Right ventricle myocardium inferior (tissue), 1 donor: ENCODE data around the gene PDXK. TPM values are rescaled to one million over a fixed set of nuclear protein-coding genes. Genes with fewer than 3 reads are reported as not detected.

ENCODE experiments used
- ATAC-seq: fragments of 200-7000 bp; cut with Tn5 transposase; one replicate; pipeline ENCODE4 v1.9.1; 2020; ENCODE audit warnings: mild to moderate bottlenecking, moderate library complexity
- DNase-seq: peaks from one replicate; pipeline ENCODE4 v3.0.0; 2021; ENCODE audit errors: missing footprints
- intact Hi-C: fragments of 100-400 bp; cut with DNase I; formaldehyde crosslinking; loops from one replicate; pipeline ENCODE4 v1.11.0; 2022
- total RNA-seq: library from RNA; stranded (reverse); fragmentation: NEBNext Ultra II Directional; extraction: Animal tissue kit (Norgen Biotek cat#: 25700); gene quantifications from one replicate; pipeline ENCODE4 v1.2.1, GENCODE V29; 2021
- donor health status: DM: no; HTN: yes; CAD: no; lungs with severe emphysema.

PDXK gene
- total RNA-seq, 1 donor from 2014 or later = 105 TPM

DNA sequence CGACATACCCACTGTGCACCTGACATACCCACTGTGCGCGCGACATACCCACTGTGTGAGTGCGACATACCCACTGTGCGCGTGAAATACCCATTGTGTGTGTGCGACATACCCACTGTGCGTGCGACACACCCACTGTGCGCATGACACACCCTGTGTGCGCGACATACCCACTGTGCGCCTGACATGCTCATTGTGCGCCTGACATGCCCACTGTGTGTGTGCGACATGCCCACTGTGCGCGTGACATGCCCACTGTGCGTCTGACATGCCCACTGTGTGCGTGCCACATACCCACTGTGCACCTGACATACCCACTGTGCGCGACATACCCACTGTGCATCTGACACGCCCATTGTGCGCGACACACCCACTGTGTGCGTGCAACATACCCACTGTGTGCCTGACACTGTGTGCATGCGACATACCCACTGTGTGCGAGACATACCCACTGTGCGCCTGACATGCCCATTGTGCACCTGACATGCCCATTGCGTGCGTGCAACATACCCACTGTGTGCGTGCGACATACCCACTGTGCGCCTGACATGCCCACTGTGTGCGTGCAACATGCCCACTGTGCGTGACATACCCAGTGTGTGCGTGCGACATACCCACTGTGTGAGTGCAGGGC lies 68.0 kb downstream of the PDXK start:
- DNase-seq (peak; percentile 53), ATAC-seq (no peak)
- intact Hi-C loops = loop anchor here (10.0 kb wide), 1 partner anchor 102 kb away; no protein-coding TSS in a partner anchor

DNA sequence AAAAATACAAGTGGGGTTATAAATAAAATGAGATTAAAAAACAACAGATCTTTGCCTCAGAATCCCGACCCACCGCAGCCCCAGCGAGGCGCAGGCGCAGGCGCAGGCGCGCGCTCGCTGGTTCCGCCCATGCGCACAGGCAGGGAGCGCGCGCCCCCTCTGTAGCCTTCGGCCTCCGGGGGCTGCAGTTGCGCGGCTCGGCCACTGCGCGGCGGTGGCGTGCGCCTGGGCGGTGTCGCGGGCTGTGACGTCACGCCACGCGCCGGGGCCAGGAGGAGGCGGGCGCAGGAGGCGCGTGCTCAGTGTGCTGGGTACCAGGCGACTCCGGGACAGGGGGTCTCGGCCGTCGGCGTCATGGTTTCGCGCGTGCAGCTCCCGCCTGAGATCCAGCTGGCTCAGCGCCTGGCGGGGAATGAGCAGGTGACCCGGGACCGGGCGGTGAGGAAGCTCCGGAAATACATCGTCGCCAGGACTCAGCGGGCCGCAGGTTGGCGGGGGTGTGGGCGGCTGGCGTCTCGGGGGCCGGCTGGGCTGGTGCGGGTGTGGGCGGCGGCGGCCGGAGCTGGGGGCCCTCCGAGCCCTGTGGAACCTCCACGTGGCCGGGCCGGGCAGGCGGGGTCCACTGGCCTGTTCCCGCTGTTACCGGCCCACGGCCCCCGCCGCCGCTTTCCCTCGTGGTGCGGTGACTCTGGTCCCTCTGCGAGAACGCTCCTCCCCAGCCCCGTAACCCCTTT lies 70.5 kb downstream of the PDXK start, which contains the start of gene RRP1:
Gene RRP1, plus strand, starts transcription at position 302 of the 734 bp plus-strand sequence. Its CDS starts 53 bp downstream, at position 355.
- DNase-seq = peak; percentile 97
- peak; percentile 98 for ATAC-seq
- intact Hi-C loops = loop anchor here (10.0 kb wide), 1 partner anchor 105 kb away; no protein-coding TSS in a partner anchor

DNA sequence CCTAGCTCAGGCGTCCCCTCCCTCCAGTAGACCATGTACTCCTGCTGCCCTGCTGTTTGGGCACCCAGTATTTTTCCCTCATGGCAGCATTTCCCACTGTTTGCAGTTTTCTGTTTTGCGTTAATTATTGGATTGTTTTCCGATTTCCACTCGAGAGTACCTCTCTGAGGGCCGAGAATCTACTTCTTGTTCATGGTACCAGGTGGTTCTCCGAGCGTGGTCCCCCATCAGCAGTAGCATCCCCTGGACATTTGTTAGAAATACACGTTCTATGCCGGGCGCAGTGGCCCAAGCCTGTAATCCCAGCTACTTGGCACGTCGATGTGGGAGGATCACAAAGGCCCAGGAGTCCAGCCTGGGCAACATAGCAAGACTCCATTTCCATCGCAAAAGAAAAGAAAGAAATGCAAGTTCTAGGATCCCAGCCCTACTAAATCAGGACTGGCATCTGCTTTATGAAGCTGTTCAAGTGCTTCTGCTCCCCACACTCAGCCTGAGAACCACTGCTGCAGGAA lies 71.1 kb downstream of the PDXK start:
- intact Hi-C loops = no loop called here
- ATAC-seq = no peak
- peak; percentile 26 for DNase-seq

DNA sequence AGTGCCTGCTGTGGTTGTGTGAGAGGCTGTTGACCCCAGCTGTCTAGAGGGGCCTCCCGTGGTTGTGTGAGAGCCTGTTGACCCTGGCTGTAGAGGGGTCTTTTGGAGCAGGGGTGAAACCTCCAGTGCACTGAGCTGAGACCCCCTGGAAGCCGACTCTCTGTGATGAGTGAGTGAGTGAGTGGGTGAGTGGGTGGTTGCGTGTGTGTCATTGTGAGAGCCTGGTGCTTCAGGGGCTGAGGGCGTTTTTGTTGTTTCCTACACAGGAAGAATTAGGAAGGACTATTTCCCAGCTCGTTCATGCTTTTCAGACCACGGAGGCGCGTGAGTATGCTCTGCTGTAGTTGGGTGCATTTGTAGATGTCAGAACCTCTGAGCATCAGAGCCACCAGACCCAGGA lies 73.5 kb downstream of the PDXK start:
- intact Hi-C loops = no loop called here
- DNase-seq (peak; percentile 45), ATAC-seq (no peak)

DNA sequence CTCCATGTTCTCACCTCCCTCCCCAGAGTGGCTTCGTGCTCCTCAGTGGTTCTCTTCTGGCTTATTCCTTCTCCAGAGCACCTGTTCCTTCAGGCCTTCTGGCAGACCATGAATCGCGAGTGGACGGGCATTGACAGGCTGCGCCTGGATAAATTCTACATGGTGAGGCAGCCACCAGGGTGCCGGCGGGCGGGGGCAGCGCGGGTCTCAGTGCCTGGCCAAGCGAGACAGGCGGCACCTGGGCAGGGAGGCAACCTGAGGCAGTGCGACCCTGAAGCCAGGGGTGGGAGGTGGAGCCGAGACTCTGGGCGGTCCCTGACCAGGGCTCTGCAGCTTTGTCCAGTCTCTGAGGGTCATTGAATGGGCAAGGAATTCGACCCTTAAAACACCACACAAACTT lies 74.3 kb downstream of the PDXK start:
- DNase-seq = peak; percentile 50
- ATAC-seq = no peak
- intact Hi-C loops = no loop called here

DNA sequence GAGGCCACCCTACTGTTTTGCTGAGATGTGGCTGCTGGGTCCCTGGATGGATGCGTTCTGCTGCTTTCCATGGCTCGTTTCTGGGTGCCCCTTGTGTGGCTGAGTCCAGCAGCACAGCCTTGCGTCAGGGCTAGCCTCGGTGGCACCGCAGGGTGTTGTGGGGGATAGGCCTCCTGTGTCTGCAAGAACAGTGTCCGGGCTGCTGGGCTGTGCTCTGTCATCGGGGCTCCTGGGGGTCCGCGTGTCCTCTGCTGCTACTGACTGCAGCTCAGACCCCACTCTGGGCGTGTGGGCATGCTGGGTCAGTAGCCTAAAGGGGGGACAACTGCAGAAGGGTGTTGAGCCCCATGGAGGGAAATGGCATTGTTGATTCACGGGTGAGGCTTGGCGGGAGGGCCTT lies 75.4 kb downstream of the PDXK start:
- intact Hi-C loops = no loop called here
- ATAC-seq (no peak), DNase-seq (peak; percentile 44)

DNA sequence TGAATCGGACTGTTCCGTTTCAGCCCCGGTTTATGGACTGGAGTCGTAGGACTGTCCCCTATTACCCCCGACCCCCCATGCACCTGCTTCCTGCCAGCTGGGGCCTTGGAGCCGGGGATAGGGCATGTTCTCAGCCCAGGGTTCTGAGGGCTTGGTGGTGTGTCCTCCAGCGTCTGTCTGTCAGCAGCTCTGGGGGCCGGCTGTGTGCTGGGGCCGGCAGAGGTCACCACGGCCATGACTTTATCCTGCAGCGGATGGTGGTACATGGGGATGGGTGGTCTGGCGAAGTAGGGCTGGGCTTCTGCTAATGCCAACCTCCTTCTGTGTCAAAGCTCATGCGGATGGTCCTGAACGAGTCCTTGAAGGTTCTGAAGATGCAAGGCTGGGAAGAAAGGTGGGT lies 75.9 kb downstream of the PDXK start:
- intact Hi-C loops = no loop called here
- peak; percentile 30 for DNase-seq
- no peak for ATAC-seq

DNA sequence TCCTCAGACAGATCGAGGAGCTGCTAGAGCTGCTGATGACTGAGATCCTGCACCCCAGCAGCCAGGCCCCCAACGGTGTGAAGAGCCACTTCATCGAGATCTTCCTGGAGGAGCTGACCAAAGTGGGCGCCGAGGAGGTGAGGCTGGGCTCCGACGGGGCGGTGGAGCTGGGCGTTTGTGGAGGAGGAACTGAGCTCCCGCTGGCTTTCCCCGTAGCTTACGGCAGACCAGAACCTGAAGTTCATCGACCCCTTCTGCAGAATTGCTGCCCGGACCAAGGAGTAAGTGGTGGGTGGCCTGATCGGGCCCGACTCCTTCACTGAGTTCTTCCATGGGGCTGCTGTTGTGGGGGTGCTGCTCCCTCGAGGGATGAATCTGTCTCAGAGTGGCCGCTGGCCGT lies 78.5 kb downstream of the PDXK start:
- DNase-seq (peak; percentile 49), ATAC-seq (no peak)
- intact Hi-C loops = no loop called here

DNA sequence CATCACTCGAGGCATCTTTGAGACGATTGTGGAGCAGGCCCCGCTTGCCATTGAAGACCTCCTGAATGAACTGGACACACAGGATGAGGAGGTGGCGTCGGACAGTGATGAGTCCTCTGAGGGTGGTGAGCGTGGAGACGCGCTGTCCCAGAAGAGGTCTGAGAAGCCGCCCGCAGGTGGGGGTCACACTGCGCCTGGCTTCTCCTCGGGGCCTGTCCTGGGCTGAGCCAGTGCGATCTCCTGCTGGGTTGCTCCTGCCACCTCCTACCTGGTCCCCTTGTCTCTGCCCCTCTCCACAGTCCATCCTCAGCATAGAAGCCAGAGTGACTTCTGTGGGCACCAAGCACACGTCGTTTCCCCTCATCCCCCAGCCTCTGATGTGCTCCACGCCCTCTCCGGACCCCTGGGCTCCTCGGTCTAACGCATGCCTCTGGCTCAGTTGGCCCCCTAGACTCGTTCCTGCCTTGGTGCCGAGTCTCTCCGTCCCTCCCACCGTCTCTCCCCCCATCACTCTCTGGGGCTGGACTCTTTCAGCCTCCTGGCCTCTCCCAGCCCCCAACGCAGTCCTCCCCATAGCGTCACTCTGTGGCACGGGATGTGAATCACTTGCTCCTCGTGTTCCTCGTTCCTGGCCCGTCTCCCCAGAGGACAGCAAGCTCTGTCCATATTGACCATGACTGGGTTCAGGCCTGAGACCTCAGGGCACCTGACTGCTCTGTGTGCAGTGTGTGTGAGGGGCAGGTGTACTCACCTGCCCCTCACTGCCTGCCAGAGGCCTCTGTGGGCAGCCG lies 79.2 kb downstream of the PDXK start:
- intact Hi-C loops = no loop called here
- DNase-seq = peak; percentile 14
- ATAC-seq = no peak

DNA sequence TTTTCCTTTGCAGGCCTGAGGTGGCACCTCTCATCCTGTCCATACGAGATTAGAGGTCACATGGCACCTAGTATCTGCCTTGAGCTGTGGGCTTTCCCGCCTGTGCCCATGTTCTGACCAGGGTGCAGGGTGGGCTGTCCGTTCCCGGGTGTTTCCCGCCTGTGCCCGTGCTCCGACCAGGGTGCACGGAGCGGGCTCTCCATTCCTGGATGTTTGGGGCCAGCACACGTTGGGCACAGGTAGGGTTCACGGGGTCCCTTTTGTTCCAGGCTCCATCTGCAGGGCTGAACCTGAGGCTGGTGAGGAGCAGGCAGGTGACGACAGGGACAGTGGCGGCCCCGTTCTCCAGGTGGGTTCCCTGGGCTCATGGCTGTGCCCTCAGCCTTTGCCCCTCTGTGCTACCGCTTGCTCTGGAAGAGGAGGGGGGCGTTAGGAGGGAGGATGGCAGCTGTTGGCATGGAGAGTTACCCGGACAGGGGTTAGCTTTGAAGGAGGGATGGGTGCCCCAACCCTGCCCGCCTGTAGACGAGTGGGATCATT lies 80.4 kb downstream of the PDXK start:
- peak; percentile 11 for DNase-seq
- intact Hi-C loops = no loop called here

DNA sequence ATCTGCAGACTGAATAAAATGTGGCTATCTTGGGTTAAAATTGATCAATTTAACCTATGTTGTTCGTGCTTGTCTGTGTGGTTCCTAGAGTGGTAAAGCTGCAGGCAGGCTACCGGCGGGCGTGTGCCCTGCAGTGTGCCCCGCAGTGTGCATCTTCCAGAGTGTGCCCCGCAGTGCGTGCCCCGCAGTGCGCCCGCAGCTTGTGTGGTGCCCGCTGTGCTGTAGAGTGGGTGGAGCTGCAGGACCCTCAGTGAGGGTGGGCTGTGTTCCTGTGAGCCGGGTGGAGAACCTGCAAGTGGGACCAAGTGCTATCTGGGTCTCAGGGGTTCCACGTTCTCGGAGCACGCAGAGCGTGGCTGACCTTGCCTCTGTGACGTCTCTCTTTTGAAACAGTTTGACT lies 81.2 kb downstream of the PDXK start:
- intact Hi-C loops = no loop called here
- peak; percentile 23 for DNase-seq
- ATAC-seq = no peak

More for the DNA sequence above, 80.4 kb downstream of the PDXK start:
- ATAC-seq = no peak

DNA sequence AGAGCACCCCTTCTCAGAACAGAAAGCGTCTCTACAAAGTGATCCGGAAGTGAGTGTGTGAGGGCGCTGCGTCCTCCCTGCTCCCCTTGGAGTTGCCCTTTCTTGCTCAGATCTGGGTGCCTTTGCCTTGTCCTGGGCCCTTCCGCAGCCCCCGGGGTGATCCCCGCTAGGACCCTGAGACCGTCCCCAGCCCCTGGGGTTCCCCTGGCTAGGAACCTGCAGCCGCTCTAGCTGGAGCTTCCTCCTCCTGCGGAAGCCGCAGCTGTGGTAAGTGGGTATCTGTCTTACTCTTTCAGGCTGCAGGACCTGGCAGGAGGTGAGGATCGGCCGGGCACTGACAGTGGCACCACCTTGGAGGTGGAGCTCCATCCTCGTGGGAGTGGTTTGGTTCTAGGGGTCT lies 81.6 kb downstream of the PDXK start:
- intact Hi-C loops = no loop called here
- ATAC-seq (no peak), DNase-seq (peak; percentile 28)

DNA sequence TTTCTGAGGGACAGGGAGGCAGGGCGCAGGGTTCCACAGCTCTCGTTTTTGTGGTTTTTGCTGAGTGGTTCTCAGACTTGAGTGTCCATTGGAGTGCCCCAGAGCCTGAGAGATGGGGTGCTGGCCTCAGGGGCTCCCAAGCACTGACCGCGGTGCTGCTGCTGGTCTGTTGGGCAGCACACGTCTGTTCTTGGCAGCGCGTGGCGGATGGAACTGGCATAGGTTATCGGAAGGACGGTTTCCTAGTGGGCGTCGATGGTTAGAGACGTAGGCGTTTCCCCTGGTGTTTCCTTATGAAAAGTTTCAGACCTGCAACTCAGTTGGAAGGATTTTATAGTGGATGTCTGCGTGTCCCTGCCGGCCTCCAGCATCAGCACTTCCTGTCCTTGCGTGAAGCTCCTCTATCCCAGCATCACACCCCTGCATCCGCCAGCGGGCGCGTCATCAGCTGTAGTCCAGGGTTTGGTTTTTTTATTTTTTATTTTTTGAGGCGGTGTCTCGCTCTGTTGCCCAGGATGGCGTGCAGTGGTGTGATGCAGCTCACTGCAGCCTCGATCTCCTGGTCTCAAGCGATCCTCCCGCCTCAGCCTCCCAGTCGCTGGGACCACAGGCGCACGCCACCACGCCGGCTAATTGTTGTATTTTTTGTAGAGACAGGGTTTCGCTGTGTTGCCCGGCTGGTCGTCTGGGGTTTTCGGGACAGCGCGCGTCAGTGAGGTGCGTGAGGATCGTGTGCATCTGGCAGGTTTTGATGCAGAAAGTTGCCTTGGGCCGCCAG lies 82.3 kb downstream of the PDXK start:
- intact Hi-C loops = no loop called here
- DNase-seq = peak; percentile 43
- ATAC-seq = no peak

DNA sequence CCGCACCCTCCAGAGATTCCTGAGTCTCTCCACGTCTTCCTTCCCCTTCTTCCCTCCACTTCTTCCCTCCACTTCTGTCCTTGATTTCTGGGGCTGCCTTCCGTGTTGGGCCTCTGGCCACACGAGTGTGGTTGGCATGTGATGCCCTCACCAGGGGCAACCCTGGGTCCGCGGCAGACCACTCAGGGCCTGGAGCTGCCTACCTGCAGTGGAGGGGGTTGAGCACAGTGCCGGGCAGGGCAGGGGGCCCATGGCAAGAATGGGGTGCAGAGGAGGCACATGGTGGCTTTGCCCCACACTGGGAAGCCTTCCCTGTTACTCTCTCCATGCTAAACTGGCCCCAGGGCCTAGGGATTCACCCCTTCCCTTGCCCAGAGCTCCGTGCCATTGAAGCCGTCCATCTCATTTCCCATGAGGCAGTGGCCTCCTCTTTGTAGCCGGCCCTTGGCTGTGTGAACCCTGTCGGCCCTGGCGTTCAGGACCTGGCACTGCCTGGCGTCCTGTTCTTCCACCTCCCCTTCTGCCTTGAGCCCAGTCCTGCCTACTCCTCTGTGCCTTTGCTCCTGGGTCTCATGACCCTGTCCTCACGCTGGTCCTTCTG lies 83.9 kb downstream of the PDXK start:
- intact Hi-C loops = no loop called here
- peak; percentile 61 for DNase-seq

DNA sequence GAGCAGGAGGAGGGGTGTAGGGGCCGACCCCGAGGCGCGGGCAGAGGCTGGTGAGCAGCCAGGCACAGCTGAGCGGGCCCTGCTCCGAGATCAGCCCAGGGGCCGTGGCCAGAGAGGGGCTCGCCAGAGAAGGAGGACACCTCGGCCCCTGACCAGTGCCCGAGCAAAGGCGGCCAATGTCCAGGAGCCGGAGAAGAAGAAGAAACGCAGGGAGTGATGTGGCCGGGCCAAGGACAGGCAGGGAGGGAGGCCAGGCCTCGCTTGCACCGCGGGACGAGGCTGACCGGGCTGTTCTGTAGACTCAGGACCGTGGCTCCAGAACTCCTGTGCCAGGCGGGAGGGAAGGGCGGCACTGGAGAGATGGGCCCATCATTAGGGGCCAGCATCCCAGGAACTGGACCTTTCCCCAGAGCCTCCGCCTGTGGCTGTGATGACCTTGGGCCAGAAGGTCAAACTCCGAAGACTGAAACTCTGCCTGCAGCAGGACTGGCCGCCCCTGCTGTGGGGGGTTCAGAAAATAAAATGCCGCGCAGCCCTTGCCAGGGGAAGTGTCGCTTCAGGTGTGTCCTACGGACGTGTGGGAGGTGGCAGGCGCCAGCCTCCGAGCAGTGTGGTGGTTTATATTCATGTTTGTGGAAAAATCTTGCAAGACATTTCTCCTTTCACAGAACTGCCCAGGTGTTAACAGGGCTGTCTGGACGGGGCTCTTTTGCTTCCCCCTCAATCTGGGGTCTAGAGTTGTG lies 84.8 kb downstream of the PDXK start:
- intact Hi-C loops = no loop called here
- no peak for ATAC-seq

More for the DNA sequence above, 83.9 kb downstream of the PDXK start:
- no peak for ATAC-seq

DNA sequence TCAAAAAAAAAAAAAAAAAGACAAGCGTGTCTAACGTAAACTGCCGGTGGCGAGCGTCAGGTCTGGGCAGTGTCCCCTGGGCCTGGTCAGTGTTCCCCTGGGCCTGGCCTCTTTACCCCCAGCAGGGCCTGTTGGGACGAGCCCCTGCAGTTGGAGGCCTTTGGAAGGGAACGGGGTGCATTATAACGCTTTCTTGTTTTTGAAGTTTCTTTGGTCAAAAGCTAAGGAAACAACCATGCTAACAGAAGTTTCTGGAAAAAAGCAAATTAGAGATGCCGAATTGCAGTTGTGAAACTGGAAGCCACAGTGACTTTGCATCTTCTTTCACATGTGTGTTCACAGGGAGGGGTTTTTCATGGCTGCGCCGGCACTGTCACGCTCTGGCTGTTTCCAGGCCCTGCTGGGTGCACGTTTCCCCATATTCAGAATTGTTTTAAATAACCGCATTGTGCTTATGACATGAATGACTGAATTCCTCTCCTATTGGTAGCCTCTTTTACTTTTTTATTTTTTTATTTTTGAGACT lies 86.4 kb downstream of the PDXK start:
- DNase-seq (peak; percentile 74), ATAC-seq (no peak)
- intact Hi-C loops = no loop called here

More for the DNA sequence above, 84.8 kb downstream of the PDXK start:
- peak; percentile 69 for DNase-seq
